KOPT-K1 (cell line): ENCODE measurements around the gene GMNC.
"Not testable (repeated sequence)": the region's sequence is repeated elsewhere in the genome, so short reads cannot be mapped to it uniquely, and the experiment has no call there.

Experiments used
- H3K27ac ChIP-seq: fragments of 200-600 bp; sonication (generic); 2 replicates; pipeline ENCODE4 v1.5.1; 2016; ENCODE audit warnings: antibody characterized with exemption, mild to moderate bottlenecking, low read depth, low read length; ENCODE audit not compliant: poor library complexity, severe bottlenecking
- H3K36me3 ChIP-seq: fragments of 200-600 bp; sonication (generic); 2 replicates; pipeline ENCODE4 v1.5.1; 2017; ENCODE audit warnings: antibody characterized with exemption, mild to moderate bottlenecking, low read length, moderate library complexity; ENCODE audit not compliant: insufficient read depth
- H3K9me3 ChIP-seq: fragments of 200-600 bp; sonication (generic); 2 replicates; pipeline ENCODE4 v1.5.1; 2017; ENCODE audit warnings: antibody characterized with exemption, low read length, mild to moderate bottlenecking; ENCODE audit not compliant: insufficient read depth, poor library complexity, severe bottlenecking

The GMNC gene, protein sequence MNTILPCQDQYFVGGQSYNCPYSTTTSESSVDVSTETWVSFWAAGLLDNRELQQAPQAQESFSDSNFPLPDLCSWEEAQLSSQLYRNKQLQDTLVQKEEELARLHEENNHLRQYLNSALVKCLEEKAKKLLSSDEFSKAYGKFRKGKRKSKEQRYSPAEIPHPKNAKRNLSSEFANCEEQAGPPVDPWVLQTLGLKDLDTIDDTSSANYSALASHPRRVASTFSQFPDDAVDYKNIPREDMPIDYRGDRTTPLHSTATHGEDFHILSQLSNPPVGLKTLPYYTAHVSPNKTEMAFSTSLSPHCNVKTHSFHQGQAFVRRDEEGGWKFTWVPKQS

GRCh38 chr3:190862209-190863118 lies at the start of gene GMNC:
Gene GMNC, minus strand, starts transcription at chr3:190862694. Its CDS starts 79 bp downstream, at chr3:190862615.
- Histone ChIP-seq H3K36me3 (no peaks in the 10 kb centered on the region), H3K9me3 (no peaks in the 10 kb centered on the region), H3K27ac (no peak within 1 kb of the TSS)

DNA sequence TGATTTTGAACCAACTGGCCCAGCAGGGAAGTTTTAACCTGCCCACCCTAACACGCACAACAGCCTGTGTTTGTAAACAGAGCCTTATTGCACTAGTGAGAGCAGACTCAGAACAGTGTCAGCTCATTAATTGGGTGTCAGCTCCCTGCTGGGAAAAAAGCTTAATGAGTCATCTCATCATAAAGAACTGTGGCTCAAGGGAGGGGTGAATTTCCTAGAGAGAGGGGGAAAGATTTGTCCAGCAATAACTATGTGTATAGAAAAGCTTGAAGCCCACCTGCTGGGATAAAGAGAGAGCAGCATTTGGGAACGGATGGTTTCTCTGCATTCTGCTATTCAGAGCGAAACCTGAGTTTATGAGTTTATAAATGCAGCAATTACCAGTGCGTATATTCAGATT lies 48.9 kb upstream of the GMNC start:
- Histone ChIP-seq H3K9me3 (no peaks in the 10 kb centered on the region), H3K27ac (no peak overlapping the region)

GRCh38 chr3:190909908-190910307 lies 47.4 kb upstream of the GMNC start:
- Histone ChIP-seq H3K36me3 (no peaks in the 10 kb centered on the region), H3K27ac (no peak overlapping the region), H3K9me3 (no peaks in the 10 kb centered on the region)

More for the DNA sequence above, 48.9 kb upstream of the GMNC start:
- H3K36me3 ChIP-seq = no peaks in the 10 kb centered on the region

DNA sequence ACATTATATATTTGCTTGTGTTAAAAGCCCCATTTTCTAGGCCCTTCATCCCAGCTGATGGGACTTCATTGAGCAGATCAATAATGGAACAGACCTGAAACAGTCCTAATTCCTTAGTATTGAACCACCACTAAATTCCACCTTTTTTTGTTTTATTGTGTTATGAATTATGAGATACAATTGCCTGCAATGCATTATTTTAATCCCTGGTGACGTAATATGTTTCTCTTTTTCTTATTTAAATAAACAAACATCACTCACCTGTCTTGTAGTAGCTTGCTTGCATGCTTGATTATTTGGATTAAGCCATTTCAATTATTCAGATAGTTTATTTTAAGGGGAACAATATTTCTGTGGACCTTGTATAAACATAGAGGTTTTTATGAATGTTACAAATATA lies 40.7 kb upstream of the GMNC start:
- Histone ChIP-seq H3K36me3 (no peaks in the 10 kb centered on the region), H3K9me3 (no peaks in the 10 kb centered on the region), H3K27ac (no peak overlapping the region)

DNA sequence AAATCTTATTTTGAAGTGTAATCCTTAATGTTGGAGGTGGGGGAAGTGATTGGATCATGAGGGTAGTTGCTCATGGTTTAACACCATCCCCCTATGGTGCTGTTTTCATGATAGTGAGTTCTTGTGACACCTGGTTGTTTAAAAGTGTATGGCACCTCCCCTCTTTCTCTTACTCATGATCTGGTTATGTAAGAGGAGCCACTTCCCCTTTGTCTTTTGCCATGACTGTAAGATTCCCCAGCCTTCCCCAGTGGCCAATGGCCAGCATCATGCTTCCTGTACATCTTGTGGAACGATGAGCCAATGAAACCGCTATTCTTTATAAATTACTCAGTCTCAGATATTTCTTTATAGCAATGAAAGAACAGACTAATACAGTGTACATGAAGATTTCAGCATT lies 39.8 kb upstream of the GMNC start:
- H3K36me3 ChIP-seq = no peaks in the 10 kb centered on the region
- no peak overlapping the region for H3K27ac ChIP-seq
- H3K9me3 ChIP-seq = no peaks in the 10 kb centered on the region

DNA sequence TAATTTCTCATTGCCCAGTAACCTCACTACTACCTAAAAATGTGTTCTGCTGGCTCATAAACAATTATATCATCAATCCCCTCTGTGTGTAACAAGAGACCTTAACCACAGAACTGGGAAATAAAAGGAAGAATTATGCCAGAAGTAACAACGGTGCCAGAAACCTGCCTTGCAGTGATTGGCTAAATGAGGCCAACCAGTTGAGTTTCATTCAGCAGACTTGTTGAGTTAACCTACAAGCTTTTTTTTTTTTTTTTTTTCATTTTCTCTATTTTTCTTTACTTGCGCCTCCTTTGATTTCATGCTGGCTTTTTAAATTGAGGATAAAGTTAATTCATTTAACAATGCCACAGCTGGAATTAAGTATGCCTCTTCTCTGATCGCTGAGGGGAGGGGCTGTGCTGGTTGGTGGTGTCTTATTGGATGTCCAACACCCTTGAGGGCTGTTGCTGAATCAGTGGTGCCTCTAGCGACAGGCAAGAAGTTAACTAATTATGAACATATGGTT lies 30.0 kb upstream of the GMNC start:
- H3K9me3 ChIP-seq = no peaks in the 10 kb centered on the region
- no peaks in the 10 kb centered on the region for H3K36me3 ChIP-seq
- no peak overlapping the region for H3K27ac ChIP-seq

DNA sequence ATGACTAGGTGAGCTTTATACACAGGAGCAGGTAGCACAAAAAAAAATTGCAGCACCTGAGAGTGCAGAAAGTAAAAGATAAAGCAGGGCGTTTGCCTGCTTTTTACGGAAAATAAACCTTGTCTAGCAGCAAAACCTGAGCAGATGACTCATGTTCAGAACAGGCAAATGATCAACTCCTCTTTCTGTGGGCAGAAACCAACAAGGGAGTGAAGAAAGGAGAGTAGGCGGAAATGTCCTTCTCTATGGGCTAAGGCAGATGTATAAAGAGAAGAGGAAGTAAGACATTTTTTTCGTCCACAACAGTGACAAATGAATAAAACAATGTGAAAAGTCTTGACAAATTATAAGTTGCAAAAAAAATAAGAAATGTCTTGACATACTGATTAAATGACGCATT lies 24.5 kb upstream of the GMNC start:
- Histone ChIP-seq H3K9me3 (no peaks in the 10 kb centered on the region), H3K36me3 (no peaks in the 10 kb centered on the region), H3K27ac (no peak overlapping the region)

- no peak overlapping the region for H3K27ac ChIP-seq
Measured at GRCh38 chr3:190883973-190884832, 21.7 kb upstream of the GMNC start.

DNA sequence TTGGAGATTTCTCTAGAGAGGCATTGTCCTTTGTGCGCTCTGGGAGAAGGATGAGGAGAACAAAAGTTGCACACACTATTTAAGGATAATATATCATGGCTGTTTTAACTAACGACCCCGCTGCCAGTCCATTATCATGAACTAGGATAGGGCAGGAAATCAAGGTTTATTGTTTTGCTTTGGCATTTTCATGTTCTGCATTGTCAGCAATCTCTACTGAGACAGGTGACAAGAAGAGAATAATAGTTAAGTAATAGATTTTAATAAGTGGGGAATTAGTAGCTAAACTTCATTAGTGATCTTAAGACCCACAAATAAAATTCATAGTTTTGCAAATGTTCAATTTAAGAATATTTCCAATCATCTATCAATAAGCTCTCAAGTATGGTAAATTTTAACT lies 20.6 kb upstream of the GMNC start:
- Histone ChIP-seq H3K9me3 (no peaks in the 10 kb centered on the region), H3K36me3 (no peaks in the 10 kb centered on the region), H3K27ac (no peak overlapping the region)

More at GRCh38 chr3:190883973-190884832, 21.7 kb upstream of the GMNC start:
- no peaks in the 10 kb centered on the region for H3K9me3 ChIP-seq
- no peaks in the 10 kb centered on the region for H3K36me3 ChIP-seq

- Histone ChIP-seq H3K36me3 (no peaks in the 10 kb centered on the region), H3K9me3 (no peaks in the 10 kb centered on the region)
Measured at GRCh38 chr3:190877925-190878324, 15.4 kb upstream of the GMNC start.

GRCh38 chr3:190876433-190876832 lies 13.9 kb upstream of the GMNC start:
- not testable (repeated sequence) for H3K27ac ChIP-seq, H3K9me3 ChIP-seq, H3K36me3 ChIP-seq

More at GRCh38 chr3:190877925-190878324, 15.4 kb upstream of the GMNC start:
- H3K27ac ChIP-seq = no peak overlapping the region

GRCh38 chr3:190875061-190875460 lies 12.6 kb upstream of the GMNC start:
- H3K36me3 ChIP-seq, H3K9me3 ChIP-seq, H3K27ac ChIP-seq: not testable (repeated sequence)

DNA sequence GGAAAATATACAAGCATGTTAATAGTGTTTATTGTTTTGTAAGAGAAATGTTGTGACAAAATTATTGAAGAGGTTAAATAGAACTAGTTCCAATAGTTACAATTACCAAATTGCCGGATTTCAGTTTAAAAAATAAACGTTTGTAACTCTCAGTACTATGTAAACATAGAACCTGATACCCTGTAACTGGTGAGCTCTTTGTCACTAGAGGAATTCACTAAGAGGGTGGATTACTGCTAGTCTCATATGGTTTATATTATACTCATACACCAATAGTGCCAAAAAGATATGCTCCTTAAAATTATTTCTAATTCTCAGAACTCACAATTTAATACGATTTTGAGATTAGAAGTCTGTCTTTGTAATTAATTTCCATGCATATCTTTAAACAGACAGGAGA lies 7.6 kb upstream of the GMNC start:
- no peaks in the 10 kb centered on the region for H3K9me3 ChIP-seq
- H3K36me3 ChIP-seq = no peaks in the 10 kb centered on the region
- no peak overlapping the region for H3K27ac ChIP-seq

DNA sequence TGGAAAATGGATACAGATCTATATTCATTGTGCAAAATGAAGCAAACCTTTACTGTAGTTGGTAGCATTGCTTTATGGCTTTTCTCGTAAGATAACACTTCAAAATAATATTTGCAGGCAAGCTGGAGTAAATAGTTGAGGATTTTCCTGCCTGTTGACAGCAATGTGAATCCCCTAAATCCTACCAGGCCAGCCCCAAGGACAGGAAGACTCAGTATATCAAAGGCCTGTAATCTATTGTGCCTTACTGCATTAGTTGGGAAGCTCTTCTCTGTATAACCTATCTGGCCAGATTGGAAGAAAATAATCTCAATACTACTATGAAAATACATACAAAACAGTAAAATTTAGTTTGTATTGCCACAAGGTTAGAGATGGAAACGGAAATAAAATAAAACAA lies 4.6 kb upstream of the GMNC start:
- H3K27ac ChIP-seq = no peak overlapping the region
- no peaks in the 10 kb centered on the region for H3K9me3 ChIP-seq

DNA sequence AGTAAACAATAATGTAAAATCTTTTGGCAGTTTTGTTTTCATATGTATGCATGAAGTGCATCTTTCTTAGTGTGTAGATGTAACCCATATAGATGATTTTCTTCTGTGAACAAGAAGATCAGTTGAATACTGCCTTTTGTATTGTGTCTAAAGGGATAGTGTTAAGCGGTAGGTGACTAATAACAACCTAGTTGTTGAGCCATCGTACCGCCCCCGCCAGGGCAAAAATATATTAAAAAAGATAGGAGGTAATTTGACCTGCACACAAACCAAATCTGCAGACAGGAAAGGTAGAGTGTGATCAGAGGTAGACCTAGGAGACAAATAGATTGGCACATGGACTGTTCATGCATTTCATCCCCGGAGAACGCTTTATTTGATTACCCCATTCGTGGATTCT lies 3.3 kb upstream of the GMNC start:
- H3K9me3 ChIP-seq = no peaks in the 10 kb centered on the region
- no peak overlapping the region for H3K27ac ChIP-seq
- H3K36me3 ChIP-seq = no peaks in the 10 kb centered on the region

More for the DNA sequence above, 4.6 kb upstream of the GMNC start:
- no peaks in the 10 kb centered on the region for H3K36me3 ChIP-seq
